PC-9 (cell line): Measurements from ENCODE around the gene PTPRM. TPM values are rescaled to one million over a fixed set of nuclear protein-coding genes. Genes with fewer than 3 reads are reported as not detected.
A peak's percentile ranks its signal among the peaks of the same experiment; 100 is the strongest.

Source experiments
- BruUV-seq: library from RNA; stranded (reverse); fragments of 400-500 nt; replicated peaks from 2 replicates; lab custom pipeline; 2021; lab: Mats Ljungman, UMichigan
- CTCF ChIA-PET: fragments of 300-600 bp; sonication (Branson Sonifier 250); formaldehyde crosslinking; loops from one replicate; lab custom pipeline; 2022; ENCODE audit warnings: antibody characterized with exemption; lab: Charles Lee
- POLR2A ChIA-PET: fragments of 300-600 bp; sonication (Branson Sonifier 250); formaldehyde crosslinking; loops from one replicate; lab custom pipeline; 2022; ENCODE audit warnings: antibody characterized with exemption; ENCODE audit not compliant: unreplicated experiment; lab: Charles Lee
- DNase-seq, 2 experiments: peaks; one replicate each; pipeline versions ENCODE4 v3.0.0 to v3.0.0-alpha.2; 2015 to 2022; ENCODE audit warnings: mixed read lengths in 1 of 2
- H2AFZ ChIP-seq: fragments of 200-600 bp; sonication (generic); 2 replicates; pipeline ENCODE4 v1.8.1; 2017; ENCODE audit warnings: antibody characterized with exemption
- H3F3A ChIP-seq: fragments of 200-600 bp; sonication (generic); 2 replicates; pipeline ENCODE4 v1.8.1; 2017; ENCODE audit warnings: antibody characterized with exemption, mild to moderate bottlenecking, low read depth; ENCODE audit not compliant: insufficient read depth
- H3K27ac ChIP-seq: fragments of 200-600 bp; sonication (generic); 2 replicates; pipeline ENCODE4 v1.6.1; 2016; ENCODE audit warnings: mixed run types
- H3K27me3 ChIP-seq: fragments of 200-600 bp; sonication (generic); 2 replicates; pipeline ENCODE4 v1.6.1; 2016; ENCODE audit warnings: low read depth, mixed run types; ENCODE audit not compliant: insufficient read depth
- H3K36me3 ChIP-seq: fragments of 200-600 bp; sonication (generic); 2 replicates; pipeline ENCODE4 v1.6.1; 2016; ENCODE audit warnings: low read depth, mixed run types
- H3K4me1 ChIP-seq: fragments of 200-600 bp; sonication (generic); replicated peaks from 2 replicates; pipeline ENCODE4 v1.6.1; 2016; ENCODE audit warnings: mixed run types; ENCODE audit not compliant: insufficient read depth
- H3K4me2 ChIP-seq: fragments of 200-600 bp; sonication (generic); 2 replicates; pipeline ENCODE4 v1.6.1; 2017; ENCODE audit warnings: mixed run types
- H3K4me3 ChIP-seq: fragments of 200-600 bp; sonication (generic); 2 replicates; pipeline ENCODE4 v1.6.1; 2016; ENCODE audit warnings: mixed run types
- H3K79me2 ChIP-seq: fragments of 200-600 bp; sonication (generic); 2 replicates; pipeline ENCODE4 v1.6.1; 2017; ENCODE audit warnings: low read depth, mixed run types
- H3K9me2 ChIP-seq: fragments of 200-600 bp; sonication (generic); 2 replicates; pipeline ENCODE4 v1.8.1; 2017; ENCODE audit warnings: mild to moderate bottlenecking; ENCODE audit not compliant: insufficient read depth
- H3K9me3 ChIP-seq: fragments of 200-600 bp; sonication (generic); 2 replicates; pipeline ENCODE4 v1.8.1; 2016; ENCODE audit warnings: low read depth; ENCODE audit not compliant: insufficient read depth
- H4K20me1 ChIP-seq: fragments of 200-600 bp; sonication (generic); 2 replicates; pipeline ENCODE4 v1.8.1; 2017; ENCODE audit not compliant: insufficient read depth
- CTCF ChIP-seq: fragments of 200-600 bp; sonication (generic); conservative IDR thresholded peaks from 2 replicates; pipeline ENCODE4 v1.6.1; 2017; ENCODE audit warnings: mixed run types, antibody characterized with exemption, mild to moderate bottlenecking, moderate library complexity
- EZH2 ChIP-seq: fragments of 200-600 bp; sonication (generic); IDR thresholded peaks from 2 replicates; pipeline ENCODE4 v1.8.0; 2017; ENCODE audit warnings: antibody characterized with exemption, low read depth
- intact Hi-C: fragments of 100-400 bp; cut with micrococcal nuclease; formaldehyde crosslinking; loops from one replicate; pipeline ENCODE4 v1.10.0; 2022; ENCODE audit not compliant: unreplicated experiment
- total RNA-seq: library from RNA; stranded (reverse); gene quantifications from 2 replicates; pipeline ENCODE4 v1.2.3, GENCODE V29; 2021

The PTPRM gene
- total RNA-seq, 1 experiment from 2014 or later, result 32.5 TPM

- TF ChIP-seq EZH2, result no peak
- no peak for TF ChIP-seq CTCF
- Histone ChIP-seq H3K27ac (no peak overlapping the region), H3K79me2 (peaks cover 6% of the 10 kb centered on the region; the same call in 1 of the 2 replicates), H3K27me3 (no peaks in the 10 kb centered on the region), H3F3A (peaks cover 7% of the 10 kb centered on the region; the same call in 1 of the 2 replicates), H3K4me3 (no peak overlapping the region), H2AFZ (no peak overlapping the region), H3K4me2 (no peak overlapping the region), H4K20me1 (peaks cover 6% of the 10 kb centered on the region; the same call in 1 of the 2 replicates), H3K9me2 (no peaks in the 10 kb centered on the region), H3K36me3 (no peaks in the 10 kb centered on the region), H3K9me3 (no peaks in the 10 kb centered on the region), H3K4me1 (peaks cover 14% of the 10 kb centered on the region)
- POLR2A ChIA-PET, result no interaction called here
- CTCF ChIA-PET, result no interaction called here
- BruUV-seq, result no TSS peak
- DNase-seq, result no peak
- intact Hi-C loops, result no loop called here
Observed at GRCh38 chr18:7633171-7633570, 66.1 kb downstream of the PTPRM start.

DNA sequence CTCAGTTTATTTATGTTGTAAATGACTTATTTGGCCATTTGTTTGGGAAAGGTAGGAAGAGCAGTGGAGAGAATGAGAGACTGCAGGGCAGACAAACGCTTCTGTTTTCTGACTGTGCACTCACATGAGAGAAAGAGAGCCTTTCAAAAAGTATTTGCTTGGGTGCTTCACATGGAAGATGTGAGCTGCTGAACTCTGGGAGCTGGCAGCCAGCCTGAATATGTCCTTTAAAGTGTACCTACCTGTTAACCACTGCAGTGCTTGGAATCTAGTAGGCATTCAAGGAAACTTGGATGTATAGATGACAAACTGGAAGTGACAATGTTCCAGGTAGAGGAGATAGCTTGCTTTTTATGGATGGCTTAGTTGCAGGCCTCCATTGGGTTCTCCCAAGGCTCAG lies 68.8 kb downstream of the PTPRM start:
- intact Hi-C loops, result no loop called here
- no peaks in the 10 kb centered on the region for H3K36me3 ChIP-seq
- H3K79me2 ChIP-seq, result no peaks in the 10 kb centered on the region
- CTCF ChIA-PET, result no interaction called here
- POLR2A ChIA-PET, result no interaction called here
- no peaks in the 10 kb centered on the region for H3K27me3 ChIP-seq
- H2AFZ ChIP-seq, result no peak overlapping the region
- DNase-seq, result no peak
- H3K9me2 ChIP-seq, result no peaks in the 10 kb centered on the region
- H3K4me3 ChIP-seq, result no peak overlapping the region
- H3K4me2 ChIP-seq, result no peak overlapping the region
- no peak for TF ChIP-seq EZH2
- TF ChIP-seq CTCF, result no peak
- peaks cover 6% of the 10 kb centered on the region; the same call in 1 of the 2 replicates for H4K20me1 ChIP-seq
- H3F3A ChIP-seq, result peaks cover 7% of the 10 kb centered on the region; the same call in 1 of the 2 replicates
- peaks cover 14% of the 10 kb centered on the region for H3K4me1 ChIP-seq
- BruUV-seq, result no TSS peak
- no peak overlapping the region for H3K27ac ChIP-seq
- H3K9me3 ChIP-seq, result no peaks in the 10 kb centered on the region; the same call in 1 of the 2 replicates

DNA sequence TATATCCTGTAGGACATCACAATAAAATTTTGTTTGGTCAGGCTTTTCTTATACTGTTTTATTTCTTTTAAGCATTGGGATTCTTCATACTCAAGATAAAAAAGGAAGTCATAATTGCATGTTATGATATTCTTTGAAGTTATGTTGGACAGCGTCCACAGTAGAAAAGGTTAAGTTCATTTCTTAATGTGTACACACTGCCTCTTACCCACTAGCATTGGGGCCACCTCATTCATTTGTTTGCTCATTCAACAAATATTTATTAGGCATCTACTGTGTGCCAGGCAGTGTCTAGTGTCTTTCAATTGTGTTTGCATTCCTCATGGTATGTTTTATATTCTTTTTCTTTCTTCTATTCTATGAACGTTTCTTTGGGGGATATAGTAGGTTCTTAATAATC lies 70.2 kb downstream of the PTPRM start:
- no peak overlapping the region for H3K27ac ChIP-seq
- H3K79me2 ChIP-seq, result no peaks in the 10 kb centered on the region
- H3F3A ChIP-seq, result peaks cover 7% of the 10 kb centered on the region; the same call in 1 of the 2 replicates
- no peak overlapping the region for H2AFZ ChIP-seq
- no peak overlapping the region for H3K4me3 ChIP-seq
- peak in 1 of 2 experiments; percentile 72 for DNase-seq
- H3K27me3 ChIP-seq, result no peaks in the 10 kb centered on the region
- intact Hi-C loops, result no loop called here
- H3K4me2 ChIP-seq, result 0 out of 2 replicates have a peak overlapping the region, but pooled peaks have one; percentile 20
- H3K9me3 ChIP-seq, result no peaks in the 10 kb centered on the region; the same call in 1 of the 2 replicates
- no peaks in the 10 kb centered on the region for H3K9me2 ChIP-seq
- no peak for TF ChIP-seq CTCF
- no peak for TF ChIP-seq EZH2
- ChIA-PET POLR2A (no interaction called here), CTCF (no interaction called here)
- no TSS peak for BruUV-seq
- H3K4me1 ChIP-seq, result peaks cover 14% of the 10 kb centered on the region
- H4K20me1 ChIP-seq, result peaks cover 6% of the 10 kb centered on the region; the same call in 1 of the 2 replicates
- H3K36me3 ChIP-seq, result no peaks in the 10 kb centered on the region
